Right atrium auricular region (tissue), 2 donors: ENCODE measurements around the gene PERM1. TPM values are rescaled to one million over a fixed set of nuclear protein-coding genes. Genes with fewer than 3 reads are reported as not detected.
"Not testable (repeated sequence)": the region's sequence is repeated elsewhere in the genome, so short reads cannot be mapped to it uniquely, and the experiment has no call there.

ENCODE experiments used
- DNase-seq: peaks from one replicate; pipeline ENCODE4 v3.0.0-alpha.2; 2019; ENCODE audit warnings: low spot score
- H3K27ac ChIP-seq, 2 donors: fragments of 200-600 bp; sonication (generic); 1 replicate in 1 of 2; 2 replicates in 1 of 2; pipeline ENCODE4 v1.5.1; 2016 to 2019
- H3K27me3 ChIP-seq, 2 donors: fragments of 200-600 bp; sonication (generic); one replicate each; pipeline versions ENCODE4 v1.5.1 to v1.6.0; 2017 to 2019
- H3K36me3 ChIP-seq: fragments of 200-600 bp; sonication (generic); one replicate; pipeline ENCODE4 v1.5.1; 2016
- H3K4me1 ChIP-seq, 2 donors: fragments of 200-600 bp; sonication (generic); one replicate each; pipeline versions ENCODE4 v1.5.1 to v1.6.0; 2017 to 2019
- H3K4me3 ChIP-seq, 2 donors: fragments of 200-600 bp; sonication (generic); 1 replicate in 1 of 2; 2 replicates in 1 of 2; pipeline ENCODE4 v1.5.1; 2017 to 2019; ENCODE audit warnings: mild to moderate bottlenecking in 1 of 2, moderate library complexity in 1 of 2
- H3K9me3 ChIP-seq, 2 donors: fragments of 200-600 bp; sonication (generic); one replicate each; pipeline ENCODE4 v1.5.1; 2019
- CTCF ChIP-seq, 2 donors: fragments of 200-600 bp; sonication (generic); IDR thresholded peaks; one replicate each; pipeline ENCODE4 v1.5.1; 2019; ENCODE audit warnings: antibody characterized with exemption in 2 of 2
- total RNA-seq, 2 donors: library from RNA; depleted of rRNA; stranded (reverse); fragments of >200 nt; gene quantifications; one replicate each; pipeline ENCODE4 v1.1.0, GENCODE V29; 2016

The PERM1 gene
- total RNA-seq, 2 donors from 2014 or later = 22.0 to 61.8 TPM

GRCh38 chr1:1014799-1015681 is 33.1 kb upstream of the PERM1 start:
- peak in 1 of 2 donors; percentile 45 for TF ChIP-seq CTCF (IDR thresholded peaks at IDR 0.05)
- Histone ChIP-seq H3K4me3 (peak overlapping the region in 1 of 2 donors; percentile 68), H3K4me1 (peaks cover 0 to 16% of the 10 kb centered on the region in 2 donors), H3K27ac (peak overlapping the region; percentile 90 to 94), H3K9me3 (no peaks in the 10 kb centered on the region), H3K27me3 (no peaks in the 10 kb centered on the region), H3K36me3 (no peaks in the 10 kb centered on the region)
- no peak for DNase-seq

- Histone ChIP-seq H3K4me3 (peak overlapping the region; percentile 60 to 68), H3K9me3 (no peaks in the 10 kb centered on the region), H3K27me3 (no peaks in the 10 kb centered on the region), H3K4me1 (peaks cover 0 to 15% of the 10 kb centered on the region in 2 donors), H3K27ac (peak overlapping the region; percentile 90 to 94), H3K36me3 (no peaks in the 10 kb centered on the region)
- DNase-seq = no peak
- TF ChIP-seq CTCF (IDR thresholded peaks at IDR 0.05) = no peak
Observed at GRCh38 chr1:1013922-1014648, 32.2 kb upstream of the PERM1 start.

GRCh38 chr1:1013105-1013921 is 31.4 kb upstream of the PERM1 start, which contains the start of gene ISG15:
Gene ISG15 (plus strand): TSS chr1:1013497. CDS start chr1:1013574, 77 bp downstream.
- no peak for TF ChIP-seq CTCF (IDR thresholded peaks at IDR 0.05)
- Histone ChIP-seq H3K36me3 (no peaks in the 10 kb centered on the region), H3K4me1 (peaks cover 0 to 11% of the 10 kb centered on the region in 2 donors), H3K4me3 (peak within 1 kb of the TSS; percentile 60 to 68), H3K27me3 (no peaks in the 10 kb centered on the region), H3K27ac (peak within 1 kb of the TSS; percentile 90 to 94), H3K9me3 (no peaks in the 10 kb centered on the region)
- peak; percentile 96 for DNase-seq

- not testable (repeated sequence) for H3K36me3 ChIP-seq, H3K27me3 ChIP-seq, DNase-seq, H3K9me3 ChIP-seq
- H3K4me1 ChIP-seq = peaks cover 0 to 11% of the 10 kb centered on the region in 2 donors
- H3K4me3 ChIP-seq = peak overlapping the region; percentile 60 to 68
- H3K27ac ChIP-seq = peak overlapping the region; percentile 90 to 94
Observed at GRCh38 chr1:1012736-1013104, 30.8 kb upstream of the PERM1 start.

- Histone ChIP-seq H3K4me3 (no peak overlapping the region), H3K9me3 (no peaks in the 10 kb centered on the region), H3K4me1 (peaks cover 0 to 11% of the 10 kb centered on the region in 2 donors), H3K27me3 (no peaks in the 10 kb centered on the region), H3K36me3 (no peaks in the 10 kb centered on the region), H3K27ac (no peak overlapping the region)
- TF ChIP-seq CTCF (IDR thresholded peaks at IDR 0.05) = no peak
- DNase-seq = no peak
Observed at GRCh38 chr1:1011396-1011949, 29.6 kb upstream of the PERM1 start.

- not testable (repeated sequence) for H3K4me3 ChIP-seq, H3K36me3 ChIP-seq, H3K27me3 ChIP-seq, H3K27ac ChIP-seq, H3K9me3 ChIP-seq, DNase-seq
- peaks cover 0 to 24% of the 10 kb centered on the region in 2 donors for H3K4me1 ChIP-seq
Observed at GRCh38 chr1:1010131-1010530, 28.2 kb upstream of the PERM1 start.
